ENCODE results near the gene ZBTB24. TPM values are rescaled to one million over a fixed set of nuclear protein-coding genes. Genes with fewer than 3 reads are reported as not detected.

ZBTB24 gene
- polyA plus RNA-seq, 4 donors = 5.4 to 16.1 (median 15.3) TPM

DNA sequence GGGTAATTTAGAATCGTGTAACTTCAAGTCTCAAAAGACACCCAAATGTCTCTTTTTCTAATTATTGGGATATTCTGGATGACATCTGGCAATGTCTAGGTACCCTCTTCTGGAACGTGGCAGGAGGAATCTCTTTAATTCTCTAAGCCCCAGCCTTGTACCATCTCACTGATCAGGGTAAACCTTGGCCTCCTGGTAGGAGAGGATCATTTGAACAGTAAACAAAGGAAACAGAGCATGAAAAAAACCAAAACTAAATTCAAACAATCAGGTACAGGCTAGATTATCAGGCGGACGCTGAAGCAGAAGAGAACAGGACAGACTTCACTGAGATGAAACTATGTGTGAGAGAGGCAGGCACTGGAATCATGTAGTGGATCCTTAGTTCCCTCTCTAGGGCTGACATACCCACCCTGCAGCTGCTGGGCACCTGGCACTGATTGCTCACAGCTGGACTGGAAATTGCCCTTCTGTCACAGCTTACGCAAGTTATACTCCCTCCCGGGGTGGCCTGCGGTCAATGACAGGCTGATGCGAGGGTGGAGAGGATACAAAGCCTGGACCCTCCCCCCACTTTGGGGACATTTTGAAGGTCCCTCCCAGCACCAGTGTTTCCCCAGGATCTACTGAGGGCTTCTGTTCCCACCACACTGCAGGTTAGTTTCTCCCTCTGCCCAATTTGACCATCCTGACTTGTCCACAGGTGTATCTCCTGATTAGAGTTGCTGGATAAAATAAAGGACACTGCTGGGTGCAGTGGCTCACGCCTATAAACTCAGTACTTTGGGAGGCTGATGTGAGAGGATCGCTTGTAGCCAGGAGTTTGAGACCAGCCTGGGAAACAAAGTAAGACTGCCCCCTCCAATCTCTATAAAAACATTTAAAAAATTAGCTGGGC lies 20.6 kb upstream of the ZBTB24 start:
- no peak for DNase-seq (ENCODE audit: low read depth in 4 of 4, low spot score in 3 of 4)

DNA sequence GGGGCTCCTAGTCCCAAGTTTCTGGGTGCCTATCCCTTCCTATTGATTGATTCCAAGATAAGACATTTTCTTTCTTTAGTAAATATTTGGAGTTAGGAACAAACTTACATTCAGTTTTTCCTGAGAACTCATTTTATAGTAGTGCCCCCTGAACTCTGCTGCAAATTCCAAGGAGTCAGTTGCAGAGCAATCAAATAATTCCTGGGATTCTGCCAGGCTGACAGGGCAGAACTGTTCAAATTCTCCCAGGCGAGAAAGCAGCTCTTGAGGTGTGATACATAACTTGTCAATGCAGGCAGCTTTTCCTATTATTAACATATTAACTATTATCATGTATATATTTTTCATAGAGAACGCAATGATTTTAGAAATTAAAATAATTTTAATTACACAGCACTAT lies 15.9 kb upstream of the ZBTB24 start:
- no peak for DNase-seq (ENCODE audit: low read depth in 4 of 4, low spot score in 3 of 4)

DNA sequence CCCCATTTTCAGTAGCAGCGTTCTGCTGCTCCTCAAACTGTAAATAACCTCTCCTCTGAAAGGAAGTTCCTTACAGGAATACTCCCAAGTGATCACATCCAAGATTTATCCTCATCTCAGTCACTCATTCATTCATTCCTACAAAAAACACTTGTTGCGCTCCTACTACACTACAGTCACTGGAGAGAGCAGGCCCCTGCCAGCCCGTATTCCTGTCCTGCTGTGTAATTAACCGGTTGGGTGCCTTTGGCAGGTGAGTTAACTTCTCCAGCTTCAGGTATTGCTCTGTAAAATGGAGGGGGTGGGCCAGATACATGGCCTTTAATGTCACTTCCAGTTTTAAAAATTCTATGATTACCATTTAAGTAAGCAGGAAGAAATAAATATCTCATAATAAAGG lies 15.0 kb upstream of the ZBTB24 start:
- DNase-seq (ENCODE audit: low read depth in 4 of 4, low spot score in 3 of 4) = no peak

- no peak for DNase-seq (ENCODE audit: low read depth in 4 of 4, low spot score in 3 of 4)
Observed at GRCh38 chr6:109496036-109496772, 13.2 kb upstream of the ZBTB24 start.

DNA sequence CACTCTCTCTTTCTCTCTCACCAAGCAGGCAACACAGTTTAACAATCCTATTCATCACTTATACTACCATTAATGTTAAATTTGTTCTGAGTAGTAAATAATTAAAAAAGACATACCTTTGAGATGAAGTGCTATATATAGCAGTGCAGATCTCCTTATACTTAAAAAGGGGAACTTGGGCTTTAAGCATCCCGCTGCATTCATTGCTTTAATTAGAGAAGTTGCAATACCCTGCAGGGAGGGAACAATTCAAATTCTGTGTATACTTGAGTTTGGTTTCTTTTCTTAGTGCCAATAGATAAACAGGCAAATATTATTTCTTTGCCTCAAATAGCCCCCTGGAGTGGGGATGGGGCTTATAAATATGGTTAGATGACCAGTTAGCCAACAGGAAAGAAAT lies 10.8 kb upstream of the ZBTB24 start:
- DNase-seq (ENCODE audit: low read depth in 4 of 4, low spot score in 3 of 4) = no peak

DNA sequence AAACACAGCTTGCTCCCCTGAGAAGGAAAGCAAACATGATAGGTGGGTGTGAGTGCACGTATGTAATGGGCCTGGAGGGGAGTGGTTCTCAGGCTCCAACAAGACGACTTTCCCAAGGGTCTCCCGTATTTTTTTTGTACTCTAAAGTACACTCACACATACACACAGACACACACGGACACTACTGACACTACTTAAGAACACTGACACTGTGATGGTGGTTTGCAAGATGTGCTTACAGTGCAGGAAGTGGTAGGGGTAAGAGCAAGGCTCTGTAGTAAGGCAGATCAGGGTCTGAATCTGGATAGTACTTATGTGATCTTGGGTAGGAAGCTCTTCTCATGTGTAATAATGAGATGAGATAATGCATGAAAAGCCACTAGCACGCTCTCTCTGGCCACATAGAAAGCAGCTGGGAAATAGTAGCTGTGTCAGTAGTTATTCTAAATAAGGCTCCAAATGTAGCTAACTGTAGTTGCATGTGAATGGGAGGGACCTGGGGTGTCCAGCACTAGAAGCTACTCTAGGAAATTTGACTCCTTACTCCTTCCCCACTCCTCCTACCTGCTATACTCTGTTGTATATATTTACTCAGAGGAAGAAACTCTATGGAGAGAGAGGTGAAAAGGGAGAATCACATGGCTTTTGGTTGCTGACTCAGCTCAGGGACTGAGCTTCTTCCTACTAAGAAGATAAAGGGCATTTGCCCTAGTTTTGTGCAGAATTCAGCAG lies 8.4 kb upstream of the ZBTB24 start:
- no peak for DNase-seq (ENCODE audit: low read depth in 4 of 4, low spot score in 3 of 4)

DNA sequence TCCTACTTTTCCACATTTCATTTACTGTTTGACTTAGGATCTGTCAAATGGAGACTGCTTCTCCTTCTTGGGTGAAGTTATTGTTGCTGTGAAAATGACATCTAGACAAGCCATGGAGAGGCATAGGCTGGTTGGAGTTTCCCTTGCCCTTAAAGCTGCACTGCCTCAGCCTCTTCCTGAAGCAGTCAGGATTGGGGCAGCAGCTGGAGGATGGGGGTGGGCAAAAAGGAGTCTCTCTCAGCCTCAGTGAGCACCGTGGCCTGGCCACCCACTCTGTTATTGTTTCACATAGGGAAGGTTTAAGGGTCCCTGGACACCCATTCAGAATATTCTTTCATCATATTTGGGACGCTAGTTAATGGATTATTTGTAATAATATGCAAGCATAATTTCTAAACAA lies 7.7 kb upstream of the ZBTB24 start:
- DNase-seq (ENCODE audit: low read depth in 4 of 4, low spot score in 3 of 4) = no peak

DNA sequence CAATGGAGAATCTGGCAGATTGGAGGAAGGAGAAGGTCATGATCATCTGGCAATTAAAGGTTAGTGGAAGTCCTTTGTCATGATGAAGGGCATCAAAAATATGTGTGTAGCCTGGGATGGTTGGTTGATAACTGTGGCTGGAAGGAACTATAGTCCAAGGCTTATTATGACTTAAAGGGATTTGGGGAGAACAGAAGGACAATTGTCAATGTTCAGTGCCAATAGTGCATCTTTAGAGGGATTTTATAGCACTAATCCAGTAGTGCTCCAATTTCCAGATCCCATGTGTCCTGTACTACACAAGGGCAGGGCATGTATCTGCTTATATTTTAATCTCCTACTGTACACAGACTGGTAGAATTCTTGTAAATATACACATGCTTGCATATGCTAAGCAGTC lies 5.0 kb upstream of the ZBTB24 start:
- no peak for DNase-seq (ENCODE audit: low read depth in 4 of 4, low spot score in 3 of 4)

GRCh38 chr6:109486068-109486467 lies 3.0 kb upstream of the ZBTB24 start:
- DNase-seq (ENCODE audit: low read depth in 4 of 4, low spot score in 3 of 4) = no peak

GRCh38 chr6:109485266-109485935 lies 2.4 kb upstream of the ZBTB24 start:
- DNase-seq (ENCODE audit: low read depth in 4 of 4, low spot score in 3 of 4) = no peak

DNA sequence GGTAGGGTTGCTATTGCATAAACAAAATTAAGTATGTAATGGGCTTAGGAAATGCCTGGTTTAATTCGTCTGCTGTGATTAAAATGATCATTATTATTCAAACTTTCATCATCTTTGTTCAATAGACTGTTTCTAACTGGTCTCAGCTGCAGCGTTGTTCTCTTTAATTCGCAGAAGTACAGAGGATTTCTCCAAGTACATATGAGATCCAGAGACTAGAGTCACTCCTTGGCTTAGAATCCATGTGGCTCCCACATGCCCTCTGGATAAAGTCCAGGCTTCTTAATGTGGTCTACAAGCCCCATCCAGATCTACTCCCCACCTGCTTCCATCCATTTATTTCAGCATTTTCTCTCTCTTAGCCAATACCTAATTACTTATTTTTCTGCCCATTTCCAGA lies 1.1 kb upstream of the ZBTB24 start:
- no peak for DNase-seq (ENCODE audit: low read depth in 4 of 4, low spot score in 3 of 4)

DNA sequence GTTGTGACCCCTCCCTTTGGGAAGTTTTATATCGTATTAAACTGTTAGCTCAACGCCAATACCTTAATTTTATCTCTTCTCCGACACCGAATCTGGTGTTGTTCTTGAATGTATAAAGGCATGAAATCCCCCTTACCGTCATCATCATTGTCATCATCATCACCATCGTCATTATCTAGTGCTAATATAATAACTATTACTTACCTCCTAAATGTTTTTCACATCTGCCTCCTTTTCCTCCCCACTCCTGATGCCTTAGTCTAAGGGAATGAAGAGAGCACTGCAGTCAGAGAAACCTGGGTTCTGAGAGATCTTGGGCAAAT lies 677 bp upstream of the ZBTB24 start:
- DNase-seq (ENCODE audit: low read depth in 4 of 4, low spot score in 3 of 4) = no peak

- DNase-seq (ENCODE audit: low read depth in 4 of 4, low spot score in 3 of 4) = no peak
Observed at GRCh38 chr6:109480993-109481480, 2.0 kb downstream of the ZBTB24 start.

GRCh38 chr6:109478841-109479624 lies 4.0 kb downstream of the ZBTB24 start:
- no peak for DNase-seq (ENCODE audit: low read depth in 4 of 4, low spot score in 3 of 4)

DNA sequence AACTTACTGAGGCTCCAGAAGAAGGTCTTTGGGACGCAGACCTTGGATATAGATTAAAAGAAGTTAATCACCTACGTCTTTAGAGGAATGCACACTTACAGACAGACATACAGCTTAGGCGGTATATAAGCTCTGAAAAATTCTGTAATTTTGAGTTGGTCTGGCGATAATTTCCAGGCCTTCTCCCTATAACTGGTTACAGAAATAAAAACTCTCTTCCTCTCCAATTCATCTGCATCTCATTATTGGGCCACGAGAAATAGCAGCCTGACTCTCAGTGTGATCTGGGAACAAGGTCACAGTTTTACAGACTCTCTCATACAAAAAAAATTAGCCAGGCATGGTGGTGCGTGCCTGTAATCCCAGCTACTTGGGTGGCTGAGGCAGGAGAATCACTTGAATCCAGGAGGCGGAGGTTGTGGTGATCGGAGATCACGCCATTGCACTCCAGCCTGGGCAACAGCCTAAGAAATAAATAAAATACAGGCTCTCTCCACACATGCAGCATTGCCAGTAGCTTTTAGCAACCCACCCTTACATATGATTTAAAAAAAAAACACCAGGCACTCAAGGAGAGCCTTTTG lies 4.7 kb downstream of the ZBTB24 start:
- DNase-seq (ENCODE audit: low read depth in 4 of 4, low spot score in 3 of 4) = no peak

- DNase-seq (ENCODE audit: low read depth in 4 of 4, low spot score in 3 of 4) = no peak
Observed at GRCh38 chr6:109477725-109478124, 5.3 kb downstream of the ZBTB24 start.

GRCh38 chr6:109477184-109477583 lies 5.8 kb downstream of the ZBTB24 start:
- no peak for DNase-seq (ENCODE audit: low read depth in 4 of 4, low spot score in 3 of 4)

DNA sequence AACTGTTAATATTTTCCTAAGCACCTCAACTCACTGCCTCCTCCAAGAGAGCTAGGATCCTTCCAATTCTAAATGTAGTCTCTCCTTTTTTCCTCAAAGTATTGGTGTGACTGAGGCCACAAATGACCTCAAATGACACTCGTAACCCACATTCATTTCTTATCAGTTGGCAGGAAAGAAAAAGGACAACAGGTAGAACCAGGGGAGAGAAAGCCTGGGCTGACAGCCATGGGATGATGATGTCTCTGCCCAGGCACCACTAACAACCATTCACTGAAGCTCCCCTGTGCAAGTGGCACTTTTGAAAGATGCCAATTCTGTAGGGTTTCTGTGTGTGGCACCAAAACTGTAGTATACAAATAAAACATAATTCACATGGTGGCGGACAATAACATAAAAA lies 7.4 kb downstream of the ZBTB24 start:
- DNase-seq (ENCODE audit: low read depth in 4 of 4, low spot score in 3 of 4) = no peak

DNA sequence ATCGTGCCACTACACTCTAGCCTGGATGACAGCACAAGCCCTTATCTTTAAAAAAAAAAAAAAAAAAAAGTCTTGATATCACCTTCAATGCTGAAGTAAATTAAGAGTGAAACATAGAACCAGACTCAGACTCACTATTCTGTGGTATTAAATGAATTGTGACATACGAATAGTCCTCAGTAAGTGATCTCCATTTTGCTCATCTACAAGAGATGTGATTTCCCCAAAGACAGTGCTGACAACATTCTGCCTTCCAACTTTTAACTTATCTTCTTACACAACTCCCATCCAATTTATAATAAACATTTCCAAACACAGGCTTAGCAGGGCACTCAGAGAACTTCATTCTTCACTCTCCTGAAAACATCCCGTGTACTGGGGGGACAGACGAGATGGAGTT lies 8.0 kb downstream of the ZBTB24 start:
- no peak for DNase-seq (ENCODE audit: low read depth in 4 of 4, low spot score in 3 of 4)

- no peak for DNase-seq (ENCODE audit: low read depth in 4 of 4, low spot score in 3 of 4)
Observed at GRCh38 chr6:109473120-109473519, 9.9 kb downstream of the ZBTB24 start.
